Gastroesophageal sphincter (tissue), 3 donors: ENCODE data around the gene GPR42.

Source experiments
- CTCF ChIP-seq, 4 experiments: fragments of 200-600 bp in 2 of 4; fragments of 450-650 bp in 2 of 4; sonication (generic) in 1 of 4; IDR thresholded peaks; one replicate each; pipeline ENCODE4 v1.5.1; 2017 to 2019; ENCODE audit warnings: antibody characterized with exemption in 4 of 4, mild to moderate bottlenecking in 2 of 4, moderate library complexity in 2 of 4
- EP300 ChIP-seq: sonication (generic); formaldehyde crosslinking; IDR thresholded peaks from one replicate; pipeline ENCODE4 v1.6.1; 2017; ENCODE audit warnings: antibody characterized with exemption, mild to moderate bottlenecking
- POLR2A ChIP-seq, 2 donors: fragments of 450-650 bp; IDR thresholded peaks; one replicate each; pipeline ENCODE4 v1.6.1; 2017; ENCODE audit warnings: antibody characterized with exemption in 2 of 2, mild to moderate bottlenecking in 2 of 2, moderate library complexity in 1 of 2
- POLR2AphosphoS5 ChIP-seq: sonication (generic); formaldehyde crosslinking; IDR thresholded peaks from one replicate; pipeline ENCODE4 v1.6.1; 2017; ENCODE audit warnings: antibody characterized with exemption

- TF ChIP-seq CTCF (IDR thresholded peaks at IDR 0.05) (no peak), POLR2A (IDR thresholded peaks at IDR 0.05) (no peak), POLR2AphosphoS5 (no peak), EP300 (no peak)
Measured at GRCh38 chr19:35331551-35332214, 39.2 kb upstream of the GPR42 start.
